ENCODE results near the gene PIR.

GRCh38 chrX:15441464-15441863, 51.7 kb downstream of the PIR start:
- TF ChIP-seq, protein P1, sequence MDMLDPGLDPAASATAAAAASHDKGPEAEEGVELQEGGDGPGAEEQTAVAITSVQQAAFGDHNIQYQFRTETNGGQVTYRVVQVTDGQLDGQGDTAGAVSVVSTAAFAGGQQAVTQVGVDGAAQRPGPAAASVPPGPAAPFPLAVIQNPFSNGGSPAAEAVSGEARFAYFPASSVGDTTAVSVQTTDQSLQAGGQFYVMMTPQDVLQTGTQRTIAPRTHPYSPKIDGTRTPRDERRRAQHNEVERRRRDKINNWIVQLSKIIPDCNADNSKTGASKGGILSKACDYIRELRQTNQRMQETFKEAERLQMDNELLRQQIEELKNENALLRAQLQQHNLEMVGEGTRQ (CRISPR knock-in tag; IDR thresholded peaks at IDR 0.05) = no peak
- no peak for TF ChIP-seq ATF3 (CRISPR knock-in tag; conservative IDR thresholded peaks at IDR 0.05)
- no peak for TF ChIP-seq CTCF (IDR thresholded peaks at IDR 0.05)
- no peak for TF ChIP-seq TP53 (CRISPR knock-in tag; IDR thresholded peaks at IDR 0.05)
- TF ChIP-seq CDX4 (CRISPR knock-in tag; IDR thresholded peaks at IDR 0.05; ENCODE audit: borderline replicate concordance) = no peak
- TF ChIP-seq NR1H2 (CRISPR knock-in tag; IDR thresholded peaks at IDR 0.05) = no peak
- TF ChIP-seq ZBTB21 (CRISPR knock-in tag; IDR thresholded peaks at IDR 0.05; ENCODE audit: borderline replicate concordance) = no peak
- TF ChIP-seq NFYB (CRISPR knock-in tag; conservative IDR thresholded peaks at IDR 0.05; ENCODE audit: low read depth) = no peak
- TF ChIP-seq ELF4 (CRISPR knock-in tag; IDR thresholded peaks at IDR 0.05; ENCODE audit: low read depth) = no peak

All from WTC11 (cell line).